Epithelial cell of proximal tubule (primary cell): ENCODE data around the gene EIF3I. TPM values are rescaled to one million over a fixed set of nuclear protein-coding genes. Genes with fewer than 3 reads are reported as not detected.

Source experiments
- DNase-seq: peaks from one replicate; pipeline ENCODE4 v3.0.0-alpha.2; 2011; ENCODE audit warnings: low read depth
- H3K4me3 ChIP-seq: 2 replicates; pipeline ENCODE4 v1.5.1; 2011; ENCODE audit warnings: low read depth, mild to moderate bottlenecking, low read length
- CTCF ChIP-seq: conservative IDR thresholded peaks from 2 replicates; pipeline ENCODE4 v1.5.1; 2012; ENCODE audit warnings: low read depth, mild to moderate bottlenecking, low read length
- total RNA-seq: library from RNA; depleted of rRNA; stranded (reverse); fragments of >200 nt; gene quantifications from 2 replicates; pipeline ENCODE4 v1.2.3, GENCODE V29; 2015

Gene EIF3I
- total RNA-seq, 1 donor from 2014 or later, result 338 TPM

DNA sequence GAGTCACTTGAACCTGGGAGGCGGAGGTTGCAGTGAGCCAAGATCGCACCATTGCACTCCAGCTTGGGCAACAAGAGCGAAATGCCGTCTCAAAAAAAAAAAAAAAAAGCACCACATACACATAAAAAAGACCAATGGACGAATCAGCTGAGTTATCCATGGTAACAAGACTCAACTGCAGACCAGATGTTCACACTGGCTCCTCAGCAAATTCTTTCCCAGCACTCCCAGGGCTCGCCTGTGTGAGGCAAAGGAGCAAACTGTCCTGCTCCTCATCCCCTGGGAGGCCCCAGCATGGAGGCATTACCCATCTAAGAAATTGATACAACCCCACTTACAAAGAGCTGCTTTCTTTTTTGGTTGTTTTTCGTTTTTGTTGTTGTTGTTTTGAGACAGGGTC is 3.2 kb upstream of the EIF3I start:
- no peak for TF ChIP-seq CTCF
- DNase-seq, result no peak
- no peak overlapping the region for H3K4me3 ChIP-seq

DNA sequence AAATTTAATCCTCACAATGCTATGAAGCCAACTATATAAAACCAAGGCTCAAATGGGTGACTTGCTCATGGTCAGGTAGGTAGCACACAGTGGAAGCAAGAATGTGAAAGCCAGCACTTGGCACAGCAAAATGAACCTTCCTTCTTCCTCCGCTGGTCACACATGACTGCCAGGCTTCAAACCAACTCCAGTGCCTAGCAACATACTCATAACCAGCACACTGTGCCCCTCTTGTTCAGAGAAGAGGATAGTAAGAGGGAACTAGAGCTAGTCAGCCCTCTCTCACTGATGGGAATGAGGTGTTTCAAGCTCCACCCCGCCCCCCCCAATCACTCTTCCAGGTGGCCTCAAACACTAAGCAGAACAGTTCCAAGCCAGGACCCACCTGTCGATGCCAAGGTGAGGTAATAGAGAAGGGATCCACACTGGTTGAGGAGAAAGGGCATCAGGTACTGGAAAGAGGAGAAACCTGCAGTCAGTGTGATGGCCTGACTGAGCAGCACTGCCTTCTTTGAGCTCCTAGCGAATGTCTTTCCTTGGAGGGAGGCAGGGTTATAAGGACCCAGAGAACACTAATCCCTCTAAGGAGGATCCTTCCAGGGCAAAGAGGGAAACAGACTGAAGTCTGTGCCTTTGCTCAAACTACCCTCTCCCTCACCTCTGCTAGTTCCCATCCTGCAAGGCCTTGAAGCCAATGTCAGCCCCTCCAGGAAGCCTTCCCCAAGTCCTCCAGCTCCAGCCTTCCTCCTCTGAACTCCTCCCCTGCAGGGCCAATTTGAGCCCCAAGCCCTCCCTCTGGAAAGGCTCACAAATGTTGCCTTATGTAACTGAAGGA is 1.2 kb upstream of the EIF3I start:
- peak overlapping the region; percentile 89 for H3K4me3 ChIP-seq
- peak; percentile 61 for DNase-seq

GRCh38 chr1:32221581-32221979 is 627 bp upstream of the EIF3I start:
- H3K4me3 ChIP-seq, result peak overlapping the region; percentile 89
- no peak for TF ChIP-seq CTCF
- no peak for DNase-seq

More for the DNA sequence above, 1.2 kb upstream of the EIF3I start:
- TF ChIP-seq CTCF, result no peak

DNA sequence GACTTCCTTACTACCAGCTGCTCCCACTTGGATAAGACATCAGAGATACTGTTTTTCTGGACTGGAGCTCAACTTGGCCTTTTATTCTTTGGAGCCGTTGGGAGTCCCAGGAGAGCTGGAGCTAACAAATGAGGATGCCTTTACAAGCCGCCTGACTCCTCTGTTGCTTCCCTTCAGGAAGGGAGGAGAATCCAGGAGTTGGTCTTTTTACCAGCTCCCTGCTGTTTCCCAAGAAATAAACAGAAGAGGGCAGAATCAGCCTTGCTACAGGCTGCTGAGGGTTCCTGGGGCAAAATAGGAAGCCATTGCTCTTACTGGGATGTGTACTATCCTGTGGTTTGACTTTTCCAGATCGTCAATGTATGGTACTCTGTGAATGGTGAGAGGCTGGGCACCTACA is 1.5 kb downstream of the EIF3I start:
- no peak for DNase-seq
- TF ChIP-seq CTCF, result no peak
- H3K4me3 ChIP-seq, result no peak overlapping the region

- no peak overlapping the region for H3K4me3 ChIP-seq
- no peak for DNase-seq
- TF ChIP-seq CTCF, result no peak
These were observed 2.1 kb downstream of the EIF3I start for GRCh38 chr1:32224285-32224684.

- no peak for TF ChIP-seq CTCF
- H3K4me3 ChIP-seq, result no peak overlapping the region
- DNase-seq, result no peak
These were observed 6.6 kb downstream of the EIF3I start for GRCh38 chr1:32228771-32229170.

- DNase-seq, result no peak
- no peak overlapping the region for H3K4me3 ChIP-seq
- no peak for TF ChIP-seq CTCF
These were observed 9.7 kb downstream of the EIF3I start for GRCh38 chr1:32231843-32232432.
